K562 (cell line): ENCODE results near the gene CTF1. TPM values are rescaled to one million over a fixed set of nuclear protein-coding genes. Genes with fewer than 3 reads are reported as not detected.

Experiments used
- ATAC-seq: fragments of 200-7000 bp; cut with Tn5 transposase; 3 replicates; pipeline ENCODE4 v1.9.1; 2020; ENCODE audit warnings: moderate library complexity
- BruUV-seq: library from RNA; stranded (reverse); fragments of 400-500 nt; replicated peaks from 2 replicates; lab custom pipeline; 2021; lab: Mats Ljungman, UMichigan
- CTCF ChIA-PET: fragments of 300-600 bp; formaldehyde crosslinking; extraction: SDS; loops from one replicate; lab custom pipeline; 2021; ENCODE audit warnings: low intra/inter-chr PET ratio; lab: Yijun Ruan, JAX
- POLR2A ChIA-PET: fragments of 300-600, 350-650 bp; sonication (Branson Sonifier 250); formaldehyde crosslinking; extraction: SDS; loops from one replicate; lab custom pipeline; 2021; ENCODE audit warnings: antibody characterized with exemption, inconsistent platforms; lab: Yijun Ruan, JAX
- DNase-seq, 4 experiments: peaks; one replicate each; pipeline versions ENCODE4 v3.0.0 to v3.0.0-alpha.2; 2011 to 2018; ENCODE audit warnings: low spot score in 3 of 4, mixed read lengths in 3 of 4; ENCODE audit errors: extremely low read depth in 1 of 4
- FAIRE-seq: peaks from 2 replicates; lab custom pipeline; 2011; peaks lifted over from hg19 to GRCh38; lab: Jason Lieb, UNC
- H2AFZ ChIP-seq: 2 replicates; pipeline ENCODE4 v1.6.0; 2011; ENCODE audit warnings: low read depth, low read length, control low read depth, inconsistent platforms
- H3K27ac ChIP-seq: fragments of 200-600 bp; 3 replicates; pipeline ENCODE4 v1.8.0; 2011; ENCODE audit warnings: low read depth, mild to moderate bottlenecking, control low read depth, inconsistent platforms, low read length, moderate library complexity, mixed read lengths; ENCODE audit errors: extremely low read depth
- H3K27me3 ChIP-seq, 2 experiments: fragments of 300-600 bp in 1 of 2; 2 replicates in 1 of 2; 3 replicates in 1 of 2; pipeline versions ENCODE4 v1.6.0 to v1.8.0; 2011; ENCODE audit warnings: inconsistent platforms in 2 of 2, low read length in 2 of 2, mild to moderate bottlenecking in 1 of 2, mixed read lengths in 1 of 2, moderate library complexity in 1 of 2; ENCODE audit not compliant: control insufficient read depth in 2 of 2, insufficient read depth in 2 of 2
- H3K36me3 ChIP-seq: fragments of 300-600 bp; 3 replicates; pipeline ENCODE4 v1.8.0; 2011; ENCODE audit warnings: mild to moderate bottlenecking, low read length, inconsistent platforms; ENCODE audit not compliant: control insufficient read depth, insufficient read depth
- H3K4me1 ChIP-seq, 2 experiments: fragments of 200-600 bp in 1 of 2; replicated peaks in 1 of 2; 2 replicates in 1 of 2; 3 replicates in 1 of 2; pipeline versions ENCODE4 v1.5.1 to v1.8.0; 2011; ENCODE audit warnings: inconsistent platforms in 2 of 2, low read length in 2 of 2, mild to moderate bottlenecking in 1 of 2, mixed read lengths in 1 of 2, moderate library complexity in 1 of 2; ENCODE audit not compliant: control insufficient read depth in 2 of 2, insufficient read depth in 2 of 2
- H3K4me2 ChIP-seq: 2 replicates; pipeline ENCODE4 v1.6.1; 2011; ENCODE audit warnings: low read length, control low read depth, inconsistent platforms, mixed read lengths; ENCODE audit not compliant: insufficient read depth
- H3K4me3 ChIP-seq: fragments of 200-600 bp; sonication (generic), shearing (Covaris generic); 2 replicates; pipeline ENCODE4 v1.5.1; 2016; ENCODE audit warnings: control low read depth, inconsistent platforms
- H3K79me2 ChIP-seq: fragments of 200-600 bp; 3 replicates; pipeline ENCODE4 v1.8.0; 2011; ENCODE audit warnings: low read length, inconsistent platforms; ENCODE audit not compliant: control insufficient read depth, insufficient read depth
- H3K9ac ChIP-seq, 2 experiments: 2 replicates each; pipeline versions ENCODE4 v1.6.0 to v1.6.1; 2011; ENCODE audit warnings: low read depth in 2 of 2, low read length in 2 of 2, control low read depth in 1 of 2, inconsistent platforms in 1 of 2, mild to moderate bottlenecking in 1 of 2, mixed read lengths in 1 of 2; ENCODE audit not compliant: insufficient read depth in 1 of 2
- H3K9me1 ChIP-seq: one replicate; pipeline ENCODE4 v1.6.0; 2011; ENCODE audit warnings: inconsistent platforms, mild to moderate bottlenecking, low read length, moderate library complexity; ENCODE audit not compliant: control insufficient read depth, insufficient read depth
- H3K9me3 ChIP-seq: replicated peaks from 2 replicates; pipeline ENCODE4 v1.5.1; 2011; ENCODE audit warnings: low read depth, low read length, inconsistent platforms; ENCODE audit not compliant: control insufficient read depth, insufficient read depth
- H4K20me1 ChIP-seq: replicated peaks from 2 replicates; pipeline ENCODE4 v1.6.1; 2011; ENCODE audit warnings: low read length, inconsistent platforms, mixed read lengths; ENCODE audit not compliant: control insufficient read depth, insufficient read depth
- KAT2B ChIP-seq: IDR thresholded peaks from one replicate; pipeline ENCODE4 v1.6.1; 2012; ENCODE audit warnings: low read depth, mild to moderate bottlenecking, control low read depth, inconsistent platforms, low read length, moderate library complexity
- NR2C1 ChIP-seq, 2 experiments: fragments of 450-650 bp; IDR thresholded peaks; 2 replicates each; pipeline ENCODE4 v1.6.1; 2017; ENCODE audit warnings: mild to moderate bottlenecking in 2 of 2, antibody characterized with exemption in 1 of 2, inconsistent platforms in 1 of 2, missing compliant biosample characterization in 1 of 2, missing genetic modification characterization in 1 of 2
- PRDM10 ChIP-seq: fragments of 450-650 bp; IDR thresholded peaks from 2 replicates; pipeline ENCODE4 v1.6.1; 2018; ENCODE audit not compliant: partially characterized antibody
- RNF219 ChIP-seq: fragments of 250-450 bp; sonication (Bioruptor Pico); IDR thresholded peaks from 2 replicates; pipeline ENCODE4 v1.5.0; 2022; ENCODE audit warnings: mild to moderate bottlenecking
- TARDBP ChIP-seq: fragments of 450-650 bp; IDR thresholded peaks from 2 replicates; pipeline ENCODE4 v1.6.1; 2016
- ZNF121 ChIP-seq: sonication (generic); formaldehyde crosslinking; conservative IDR thresholded peaks from 2 replicates; pipeline ENCODE4 v1.8.0; 2022; ENCODE audit warnings: missing genetic modification reagents
- WGBS: fragments of 100-300 bp; shearing (Covaris generic); methylation state at CpG from one replicate; pipeline ENCODE4 v1.1.6; 2016; ENCODE audit warnings: low coverage, mixed read lengths; ENCODE audit not compliant: insufficient coverage; ENCODE audit errors: missing lambda C conversion rate; 5-methylcytosine and 5-hydroxymethylcytosine counted together
- in situ Hi-C: fragments of 300-500 bp; cut with MboI; formaldehyde crosslinking; loops from 4 replicates; pipeline ENCODE4 v1.15.0; 2018; ENCODE audit warnings: inconsistent platforms, mixed read lengths
- intact Hi-C: fragments of 100-400 bp; cut with micrococcal nuclease; formaldehyde crosslinking; loops from 2 replicates; pipeline ENCODE4 v1.14.2; 2022
- polyA plus RNA-seq, 8 experiments: library from polyadenylated mRNA; depleted of rRNA in 4 of 8; stranded (reverse) in 5 of 8; unstranded in 3 of 8; fragments of >200 nt; fragmentation: Nextera tagmentation in 2 of 8; fragmentation: Illumina TruSeq in 1 of 8; extraction: Ambion mirVana in 2 of 8; extraction: Trizol in 1 of 8; gene quantifications; 2 replicates each; pipeline versions ENCODE4 v1.2.1 to v1.2.3, GENCODE V29; 2011 to 2014; ENCODE audit warnings: inconsistent platforms in 1 of 8, missing spikeins in 1 of 8
- total RNA-seq, 7 experiments: library from RNA; depleted of rRNA in 6 of 7; stranded (reverse); fragments of >200 nt in 6 of 7; fragmentation: Illumina TruSeq in 2 of 7; extraction: Trizol in 2 of 7; gene quantifications; 2 replicates each; pipeline versions ENCODE4 v1.2.1 to v1.2.3, GENCODE V29; 2011 to 2021; ENCODE audit warnings: low replicate concordance in 1 of 7

The CTF1 gene
- total and polyA plus RNA-seq, 9 of the 15 experiments (the other 6 are each of a cell fraction or from before 2014, with no cell fraction given) = 0.24 to 2.5 (median 0.44) TPM

GRCh38 chr16:30899794-30900193 lies 3.4 kb downstream of the CTF1 start:
- in situ Hi-C loops = loop anchor here (10.0 kb wide), 1 partner anchor 55 kb away; no protein-coding TSS in a partner anchor
- POLR2A ChIA-PET = interaction anchor here (0.6 to 1.3 kb wide), 3 partner anchors 25 to 102 kb away, joined by 3 read pairs; no protein-coding TSS in a partner anchor

More at GRCh38 chr16:30899794-30900193, 3.4 kb downstream of the CTF1 start:
- no peaks in the 10 kb centered on the region; the same call in 2 of the 3 replicates for H3K36me3 ChIP-seq
- TF ChIP-seq TARDBP = no peak
- TF ChIP-seq PRDM10 = peak; percentile 85
- TF ChIP-seq RNF219 = no peak
- no peak for TF ChIP-seq KAT2B
- no peak for TF ChIP-seq NR2C1 (IDR thresholded peaks at IDR 0.05)
- TF ChIP-seq NR2C1 (tag; IDR thresholded peaks at IDR 0.05) = no peak
- TF ChIP-seq ZNF121 = peak; percentile 64
- peaks cover 44 to 58% of the 10 kb centered on the region in 2 experiments for H3K4me1 ChIP-seq
- no peaks in the 10 kb centered on the region for H3K9me1 ChIP-seq
- 39% methylated on average over 2 of the region's 2 CpGs for WGBS
- no peaks in the 10 kb centered on the region for H3K9me3 ChIP-seq
- ATAC-seq (no peak), FAIRE-seq (no peak), DNase-seq (no peak)
- no peak overlapping the region for H2AFZ ChIP-seq
- no peaks in the 10 kb centered on the region for H4K20me1 ChIP-seq
- H3K27ac ChIP-seq = no peak overlapping the region
- H3K9ac ChIP-seq = no peak overlapping the region; a peak in 1 of 4 replicates
- H3K27me3 ChIP-seq = no peaks in the 10 kb centered on the region
- intact Hi-C loops = no loop called here
- H3K79me2 ChIP-seq = peaks cover 1% of the 10 kb centered on the region; the same call in 1 of the 3 replicates
- no TSS peak for BruUV-seq
- CTCF ChIA-PET = no interaction called here
- H3K4me3 ChIP-seq = no peak overlapping the region
- no peak overlapping the region for H3K4me2 ChIP-seq
